WTC11 (cell line): ENCODE data around the gene MNAT1. TPM values are rescaled to one million over a fixed set of nuclear protein-coding genes. Genes with fewer than 3 reads are reported as not detected.

Experiments used
- ATF1 ChIP-seq: sonication (generic); formaldehyde crosslinking; IDR thresholded peaks from 2 replicates; pipeline ENCODE4 v1.8.1; 2023; ENCODE audit warnings: mild to moderate bottlenecking, moderate library complexity, missing genetic modification reagents
- CDX4 ChIP-seq: fragments of 250-450 bp; sonication (Bioruptor Pico); IDR thresholded peaks from 2 replicates; pipeline ENCODE4 v1.9.0; 2021; ENCODE audit warnings: moderate library complexity, mild to moderate bottlenecking, inconsistent platforms, borderline replicate concordance
- E2F4 ChIP-seq: sonication (generic); formaldehyde crosslinking; IDR thresholded peaks from 2 replicates; pipeline ENCODE4 v1.8.1; 2022; ENCODE audit warnings: low read depth, mild to moderate bottlenecking, moderate library complexity, missing genetic modification reagents, borderline replicate concordance
- E2F5 ChIP-seq: sonication (generic); formaldehyde crosslinking; IDR thresholded peaks from 2 replicates; pipeline ENCODE4 v1.8.1; 2022; ENCODE audit warnings: mild to moderate bottlenecking, moderate library complexity, missing genetic modification reagents
- EMX1 ChIP-seq: fragments of 250-450 bp; sonication (Bioruptor Pico); IDR thresholded peaks from 2 replicates; pipeline ENCODE4 v1.8.0; 2021; ENCODE audit warnings: mild to moderate bottlenecking
- ERG ChIP-seq: fragments of 250-450 bp; sonication (Bioruptor Pico); IDR thresholded peaks from 2 replicates; pipeline ENCODE4 v1.8.0; 2021; ENCODE audit warnings: mild to moderate bottlenecking
- FOXJ3 ChIP-seq: sonication (generic); formaldehyde crosslinking; IDR thresholded peaks from 2 replicates; pipeline ENCODE4 v1.9.0; 2021; ENCODE audit warnings: missing genetic modification reagents, mild to moderate bottlenecking, borderline replicate concordance
- FOXP1 ChIP-seq: sonication (generic); formaldehyde crosslinking; IDR thresholded peaks from 2 replicates; pipeline ENCODE4 v1.8.0; 2022; ENCODE audit warnings: missing genetic modification reagents, mild to moderate bottlenecking, moderate library complexity, borderline replicate concordance
- FOXP4 ChIP-seq: sonication (generic); formaldehyde crosslinking; IDR thresholded peaks from 2 replicates; pipeline ENCODE4 v1.8.0; 2022; ENCODE audit warnings: mild to moderate bottlenecking, missing genetic modification reagents
- GTF2I ChIP-seq: fragments of 250-450 bp; sonication (Bioruptor Pico); conservative IDR thresholded peaks from 2 replicates; pipeline ENCODE4 v1.4.0; 2021; ENCODE audit warnings: mild to moderate bottlenecking
- NFATC4 ChIP-seq: fragments of 250-450 bp; sonication (Bioruptor Pico); IDR thresholded peaks from 2 replicates; pipeline ENCODE4 v1.9.0; 2021; ENCODE audit warnings: mild to moderate bottlenecking
- NFE2L1 ChIP-seq: sonication (generic); formaldehyde crosslinking; IDR thresholded peaks from 2 replicates; pipeline ENCODE4 v1.8.1; 2023; ENCODE audit warnings: missing genetic modification reagents
- NR1H2 ChIP-seq: sonication (generic); formaldehyde crosslinking; IDR thresholded peaks from 2 replicates; pipeline ENCODE4 v1.9.0; 2021; ENCODE audit warnings: mild to moderate bottlenecking, moderate library complexity, missing genetic modification reagents
- NR2C2 ChIP-seq: sonication (generic); formaldehyde crosslinking; IDR thresholded peaks from 2 replicates; pipeline ENCODE4 v1.8.0; 2022; ENCODE audit warnings: mild to moderate bottlenecking, missing genetic modification reagents
- OVOL2 ChIP-seq: fragments of 250-450 bp; sonication (Bioruptor Pico); IDR thresholded peaks from 2 replicates; pipeline ENCODE4 v1.9.0; 2021; ENCODE audit warnings: mild to moderate bottlenecking, borderline replicate concordance
- RELA ChIP-seq: sonication (generic); formaldehyde crosslinking; IDR thresholded peaks from 2 replicates; pipeline ENCODE4 v1.8.1; 2022; ENCODE audit warnings: missing genetic modification reagents, mild to moderate bottlenecking, borderline replicate concordance
- SP1 ChIP-seq: sonication (generic); formaldehyde crosslinking; conservative IDR thresholded peaks from 2 replicates; pipeline ENCODE4 v1.8.1; 2022; ENCODE audit warnings: missing genetic modification reagents
- USF2 ChIP-seq: sonication (generic); formaldehyde crosslinking; IDR thresholded peaks from 2 replicates; pipeline ENCODE4 v1.8.1; 2023; ENCODE audit warnings: mild to moderate bottlenecking, missing genetic modification reagents, moderate library complexity
- ZNF219 ChIP-seq: sonication (generic); formaldehyde crosslinking; IDR thresholded peaks from 2 replicates; pipeline ENCODE4 v1.8.0; 2023; ENCODE audit warnings: missing genetic modification reagents, mild to moderate bottlenecking, borderline replicate concordance
- ZNF232 ChIP-seq: sonication (generic); formaldehyde crosslinking; IDR thresholded peaks from 2 replicates; pipeline ENCODE4 v1.8.0; 2022; ENCODE audit warnings: mild to moderate bottlenecking, missing genetic modification reagents
- ZNF317 ChIP-seq: sonication (generic); formaldehyde crosslinking; IDR thresholded peaks from 2 replicates; pipeline ENCODE4 v1.8.1; 2023; ENCODE audit warnings: low read depth, mild to moderate bottlenecking, moderate library complexity, missing genetic modification reagents, borderline replicate concordance
- ZNF396 ChIP-seq: fragments of 250-450 bp; sonication (Bioruptor Pico); IDR thresholded peaks from 2 replicates; pipeline ENCODE4 v1.8.0; 2021; ENCODE audit warnings: mild to moderate bottlenecking, moderate library complexity, borderline replicate concordance
- ZNF416 ChIP-seq: fragments of 250-450 bp; sonication (Bioruptor Pico); IDR thresholded peaks from 2 replicates; pipeline ENCODE4 v1.9.0; 2021; ENCODE audit warnings: mild to moderate bottlenecking, inconsistent platforms
- ZNF671 ChIP-seq: fragments of 250-450 bp; sonication (Bioruptor Pico); IDR thresholded peaks from 2 replicates; pipeline ENCODE4 v1.8.0; 2021; ENCODE audit warnings: mild to moderate bottlenecking
- total RNA-seq: library from RNA; stranded (reverse); gene quantifications from 3 replicates; pipeline ENCODE4 v1.2.3, GENCODE V29; 2021
- TF ChIP-seq, protein P1 (sequence below): sonication (generic); formaldehyde crosslinking; IDR thresholded peaks from 2 replicates; pipeline ENCODE4 v1.8.0; 2022; ENCODE audit warnings: mild to moderate bottlenecking, missing genetic modification reagents
- TF ChIP-seq, protein P2 (sequence below): sonication (generic); formaldehyde crosslinking; IDR thresholded peaks from 2 replicates; pipeline ENCODE4 v1.8.0; 2022; ENCODE audit warnings: mild to moderate bottlenecking, missing genetic modification reagents
- TF ChIP-seq, protein P3 (sequence below): sonication (generic); formaldehyde crosslinking; IDR thresholded peaks from 2 replicates; pipeline ENCODE4 v1.8.0; 2023; ENCODE audit warnings: mild to moderate bottlenecking, missing genetic modification reagents

The MNAT1 gene
- total RNA-seq, 1 experiment from 2014 or later: 59.0 TPM

- TF ChIP-seq NR1H2: no peak
- no peak; the same call in 1 of the 2 replicates for TF ChIP-seq NFATC4
- no peak for TF ChIP-seq ZNF671
- no peak for TF ChIP-seq FOXJ3 (CRISPR knock-in tag)
- no peak for TF ChIP-seq ZNF396 (CRISPR knock-in tag)
- TF ChIP-seq E2F4 (CRISPR knock-in tag): no peak
- peak; percentile 98 for TF ChIP-seq SP1 (CRISPR knock-in tag)
- no peak for TF ChIP-seq CDX4
- 0 out of 2 replicates have a peak, but pooled peaks have one; percentile 57 for TF ChIP-seq ZNF232 (CRISPR knock-in tag)
- TF ChIP-seq ATF1: peak; percentile 89; the same call in 1 of the 2 replicates
- TF ChIP-seq ZNF219 (CRISPR knock-in tag): no peak
- no peak for TF ChIP-seq OVOL2
- no peak for TF ChIP-seq GTF2I (CRISPR knock-in tag)
- TF ChIP-seq FOXP4 (CRISPR knock-in tag): peak; percentile 23; the same call in 1 of the 2 replicates
- no peak for TF ChIP-seq ERG (CRISPR knock-in tag)
- TF ChIP-seq ZNF317 (CRISPR knock-in tag): peak; percentile 100
- TF ChIP-seq USF2: peak; percentile 52; the same call in 1 of the 2 replicates
- TF ChIP-seq, protein P1, sequence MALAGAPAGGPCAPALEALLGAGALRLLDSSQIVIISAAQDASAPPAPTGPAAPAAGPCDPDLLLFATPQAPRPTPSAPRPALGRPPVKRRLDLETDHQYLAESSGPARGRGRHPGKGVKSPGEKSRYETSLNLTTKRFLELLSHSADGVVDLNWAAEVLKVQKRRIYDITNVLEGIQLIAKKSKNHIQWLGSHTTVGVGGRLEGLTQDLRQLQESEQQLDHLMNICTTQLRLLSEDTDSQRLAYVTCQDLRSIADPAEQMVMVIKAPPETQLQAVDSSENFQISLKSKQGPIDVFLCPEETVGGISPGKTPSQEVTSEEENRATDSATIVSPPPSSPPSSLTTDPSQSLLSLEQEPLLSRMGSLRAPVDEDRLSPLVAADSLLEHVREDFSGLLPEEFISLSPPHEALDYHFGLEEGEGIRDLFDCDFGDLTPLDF (CRISPR knock-in tag): no peak
- no peak for TF ChIP-seq NR2C2 (CRISPR knock-in tag)
- TF ChIP-seq, protein P2, sequence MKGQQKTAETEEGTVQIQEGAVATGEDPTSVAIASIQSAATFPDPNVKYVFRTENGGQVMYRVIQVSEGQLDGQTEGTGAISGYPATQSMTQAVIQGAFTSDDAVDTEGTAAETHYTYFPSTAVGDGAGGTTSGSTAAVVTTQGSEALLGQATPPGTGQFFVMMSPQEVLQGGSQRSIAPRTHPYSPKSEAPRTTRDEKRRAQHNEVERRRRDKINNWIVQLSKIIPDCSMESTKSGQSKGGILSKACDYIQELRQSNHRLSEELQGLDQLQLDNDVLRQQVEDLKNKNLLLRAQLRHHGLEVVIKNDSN: no peak
- no peak for TF ChIP-seq EMX1 (CRISPR knock-in tag)
- TF ChIP-seq FOXP1 (CRISPR knock-in tag): peak; percentile 82; the same call in 1 of the 2 replicates
- no peak for TF ChIP-seq NFE2L1 (CRISPR knock-in tag)
- TF ChIP-seq, protein P3, sequence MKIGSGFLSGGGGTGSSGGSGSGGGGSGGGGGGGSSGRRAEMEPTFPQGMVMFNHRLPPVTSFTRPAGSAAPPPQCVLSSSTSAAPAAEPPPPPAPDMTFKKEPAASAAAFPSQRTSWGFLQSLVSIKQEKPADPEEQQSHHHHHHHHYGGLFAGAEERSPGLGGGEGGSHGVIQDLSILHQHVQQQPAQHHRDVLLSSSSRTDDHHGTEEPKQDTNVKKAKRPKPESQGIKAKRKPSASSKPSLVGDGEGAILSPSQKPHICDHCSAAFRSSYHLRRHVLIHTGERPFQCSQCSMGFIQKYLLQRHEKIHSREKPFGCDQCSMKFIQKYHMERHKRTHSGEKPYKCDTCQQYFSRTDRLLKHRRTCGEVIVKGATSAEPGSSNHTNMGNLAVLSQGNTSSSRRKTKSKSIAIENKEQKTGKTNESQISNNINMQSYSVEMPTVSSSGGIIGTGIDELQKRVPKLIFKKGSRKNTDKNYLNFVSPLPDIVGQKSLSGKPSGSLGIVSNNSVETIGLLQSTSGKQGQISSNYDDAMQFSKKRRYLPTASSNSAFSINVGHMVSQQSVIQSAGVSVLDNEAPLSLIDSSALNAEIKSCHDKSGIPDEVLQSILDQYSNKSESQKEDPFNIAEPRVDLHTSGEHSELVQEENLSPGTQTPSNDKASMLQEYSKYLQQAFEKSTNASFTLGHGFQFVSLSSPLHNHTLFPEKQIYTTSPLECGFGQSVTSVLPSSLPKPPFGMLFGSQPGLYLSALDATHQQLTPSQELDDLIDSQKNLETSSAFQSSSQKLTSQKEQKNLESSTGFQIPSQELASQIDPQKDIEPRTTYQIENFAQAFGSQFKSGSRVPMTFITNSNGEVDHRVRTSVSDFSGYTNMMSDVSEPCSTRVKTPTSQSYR (CRISPR knock-in tag): 0 out of 2 replicates have a peak, but pooled peaks have one; percentile 14
- TF ChIP-seq RELA (CRISPR knock-in tag): no peak
- 0 out of 2 replicates have a peak, but pooled peaks have one; percentile 43 for TF ChIP-seq E2F5
- no peak for TF ChIP-seq ZNF416
Measured at GRCh38 chr14:60980811-60981632, 246.5 kb downstream of the MNAT1 start, which contains the start of the genes SLC38A6 and TRMT5 (continued).
